K562 (cell line): ENCODE results near the gene NMRAL1. TPM values are rescaled to one million over a fixed set of nuclear protein-coding genes. Genes with fewer than 3 reads are reported as not detected.

Source experiments
- ARID1B ChIP-seq: fragments of 450-650 bp; IDR thresholded peaks from 2 replicates; pipeline ENCODE4 v1.6.1; 2016; ENCODE audit warnings: antibody characterized with exemption, mild to moderate bottlenecking, inconsistent platforms
- BRF1 ChIP-seq: IDR thresholded peaks from 3 replicates; pipeline ENCODE4 v1.6.1; 2011; ENCODE audit warnings: borderline replicate concordance, mild to moderate bottlenecking; ENCODE audit not compliant: insufficient read length; ENCODE audit errors: extremely low read depth
- BRF2 ChIP-seq: IDR thresholded peaks from 3 replicates; pipeline ENCODE4 v1.6.1; 2011; ENCODE audit warnings: borderline replicate concordance, mild to moderate bottlenecking; ENCODE audit not compliant: insufficient read length, insufficient read depth
- CBX1 ChIP-seq: sonication (generic); IDR thresholded peaks from 2 replicates; pipeline ENCODE4 v1.6.1; 2016; ENCODE audit warnings: antibody characterized with exemption, low read depth, mild to moderate bottlenecking
- CGGBP1 ChIP-seq: fragments of 250-450 bp; sonication (Bioruptor Pico); IDR thresholded peaks from 2 replicates; pipeline ENCODE4 v1.9.0; 2021; ENCODE audit warnings: mild to moderate bottlenecking
- DIDO1 ChIP-seq: fragments of 450-650 bp; IDR thresholded peaks from 2 replicates; pipeline ENCODE4 v1.6.1; 2016; ENCODE audit warnings: low read depth, missing biosample characterization, missing genetic modification characterization
- EHMT2 ChIP-seq: fragments of 450-650 bp; IDR thresholded peaks from 2 replicates; pipeline ENCODE4 v1.6.1; 2018; ENCODE audit warnings: antibody characterized with exemption
- FOXK1 ChIP-seq: sonication (generic); formaldehyde crosslinking; IDR thresholded peaks from 2 replicates; pipeline ENCODE4 v1.8.0; 2022; ENCODE audit warnings: missing genetic modification reagents, mild to moderate bottlenecking, borderline replicate concordance
- NFE2 ChIP-seq: IDR thresholded peaks from 2 replicates; pipeline ENCODE4 v1.6.1; 2014; ENCODE audit warnings: antibody characterized with exemption, low read depth
- NFIC ChIP-seq: fragments of 450-650 bp; IDR thresholded peaks from 2 replicates; pipeline ENCODE4 v1.6.1; 2017; ENCODE audit warnings: mild to moderate bottlenecking, inconsistent platforms
- POLR2A ChIP-seq: fragments of 450-650 bp; conservative IDR thresholded peaks from 2 replicates; pipeline ENCODE4 v1.6.1; 2016
- PRDM10 ChIP-seq: fragments of 450-650 bp; IDR thresholded peaks from 2 replicates; pipeline ENCODE4 v1.6.1; 2018; ENCODE audit not compliant: partially characterized antibody
- RBBP5 ChIP-seq: fragments of 200-600 bp; sonication (generic); IDR thresholded peaks from 2 replicates; pipeline ENCODE4 v1.6.1; 2012; ENCODE audit warnings: borderline replicate concordance, mild to moderate bottlenecking, low read length, control low read depth, inconsistent platforms; ENCODE audit not compliant: insufficient read depth, poor library complexity, severe bottlenecking
- SMARCA4 ChIP-seq: fragments of 450-650 bp; IDR thresholded peaks from 2 replicates; pipeline ENCODE4 v1.6.1; 2016
- TARDBP ChIP-seq: fragments of 450-650 bp; IDR thresholded peaks from 2 replicates; pipeline ENCODE4 v1.6.1; 2016
- TEAD4 ChIP-seq, 2 experiments: sonication (generic) in 1 of 2; formaldehyde crosslinking in 1 of 2; IDR thresholded peaks; 2 replicates each; pipeline versions ENCODE4 v1.6.1 to v1.8.0; 2012 to 2022; ENCODE audit warnings: borderline replicate concordance in 1 of 2, inconsistent platforms in 1 of 2, low read length in 1 of 2, mild to moderate bottlenecking in 1 of 2, missing genetic modification reagents in 1 of 2
- ZNF282 ChIP-seq: sonication (generic); formaldehyde crosslinking; IDR thresholded peaks from 2 replicates; pipeline ENCODE4 v1.8.1; 2023; ENCODE audit warnings: missing genetic modification reagents
- ZNF592 ChIP-seq: fragments of 450-650 bp; IDR thresholded peaks from 2 replicates; pipeline ENCODE4 v1.6.1; 2017; ENCODE audit warnings: antibody characterized with exemption, mild to moderate bottlenecking
- ZNF764 ChIP-seq: fragments of 250-450 bp; sonication (Bioruptor Pico); IDR thresholded peaks from 2 replicates; pipeline ENCODE4 v1.4.0; 2020; ENCODE audit warnings: low read depth, mild to moderate bottlenecking, moderate library complexity
- polyA plus RNA-seq, 8 experiments: library from polyadenylated mRNA; depleted of rRNA in 4 of 8; stranded (reverse) in 5 of 8; unstranded in 3 of 8; fragments of >200 nt; fragmentation: Nextera tagmentation in 2 of 8; fragmentation: Illumina TruSeq in 1 of 8; extraction: Ambion mirVana in 2 of 8; extraction: Trizol in 1 of 8; gene quantifications; 2 replicates each; pipeline versions ENCODE4 v1.2.1 to v1.2.3, GENCODE V29; 2011 to 2014; ENCODE audit warnings: inconsistent platforms in 1 of 8, missing spikeins in 1 of 8
- total RNA-seq, 7 experiments: library from RNA; depleted of rRNA in 6 of 7; stranded (reverse); fragments of >200 nt in 6 of 7; fragmentation: Illumina TruSeq in 2 of 7; extraction: Trizol in 2 of 7; gene quantifications; 2 replicates each; pipeline versions ENCODE4 v1.2.1 to v1.2.3, GENCODE V29; 2011 to 2021; ENCODE audit warnings: low replicate concordance in 1 of 7

Gene NMRAL1
- total and polyA plus RNA-seq, 9 of the 15 experiments (the other 6 are each of a cell fraction or from before 2014, with no cell fraction given) = 6.3 to 116 (median 63.2) TPM

- TF ChIP-seq ZNF592 (peak; percentile 75; the same call in 1 of the 2 replicates), RBBP5 (peak; percentile 73), POLR2A (peak; percentile 91), TARDBP (no peak), ZNF764 (CRISPR knock-in tag) (no peak), EHMT2 (no peak), NFIC (peak; percentile 59), ARID1B (peak; percentile 56), NFE2 (peak; percentile 80), BRF1 (no peak), FOXK1 (CRISPR knock-in tag) (peak; percentile 47; the same call in 1 of the 2 replicates), CBX1 (peak; percentile 71; the same call in 1 of the 2 replicates), ZNF282 (CRISPR knock-in tag) (no peak), DIDO1 (tag) (peak; percentile 88), TEAD4 (IDR thresholded peaks at IDR 0.05; ENCODE audit: low read length) (peak; percentile 45; the same call in 1 of the 2 replicates), TEAD4 (CRISPR knock-in tag; IDR thresholded peaks at IDR 0.05; ENCODE audit: borderline replicate concordance) (no peak), PRDM10 (peak; percentile 94), BRF2 (no peak), SMARCA4 (0 out of 2 replicates have a peak, but pooled peaks have one; percentile 15), CGGBP1 (CRISPR knock-in tag) (no peak)
Measured at GRCh38 chr16:4474192-4474961, at the start of gene NMRAL1 (continued).
